Prostate gland (tissue), 2 donors: Measurements from ENCODE around the gene CABP2.

Source experiments
- POLR2A ChIP-seq: fragments of 450-650 bp; IDR thresholded peaks from one replicate; pipeline ENCODE4 v1.6.1; 2016; ENCODE audit warnings: antibody characterized with exemption, mild to moderate bottlenecking
- POLR2AphosphoS5 ChIP-seq: sonication (generic); formaldehyde crosslinking; IDR thresholded peaks from one replicate; pipeline ENCODE4 v1.6.1; 2017; ENCODE audit warnings: antibody characterized with exemption
- TF ChIP-seq, protein P1 (sequence below), 4 experiments: fragments of 200-600 bp in 2 of 4; fragments of 450-650 bp in 2 of 4; sonication (generic) in 2 of 4; IDR thresholded peaks; 1 replicate in 3 of 4; 2 replicates in 1 of 4; pipeline ENCODE4 v1.5.1; 2016 to 2019; ENCODE audit warnings: antibody characterized with exemption in 4 of 4, mild to moderate bottlenecking in 2 of 4, moderate library complexity in 2 of 4

DNA sequence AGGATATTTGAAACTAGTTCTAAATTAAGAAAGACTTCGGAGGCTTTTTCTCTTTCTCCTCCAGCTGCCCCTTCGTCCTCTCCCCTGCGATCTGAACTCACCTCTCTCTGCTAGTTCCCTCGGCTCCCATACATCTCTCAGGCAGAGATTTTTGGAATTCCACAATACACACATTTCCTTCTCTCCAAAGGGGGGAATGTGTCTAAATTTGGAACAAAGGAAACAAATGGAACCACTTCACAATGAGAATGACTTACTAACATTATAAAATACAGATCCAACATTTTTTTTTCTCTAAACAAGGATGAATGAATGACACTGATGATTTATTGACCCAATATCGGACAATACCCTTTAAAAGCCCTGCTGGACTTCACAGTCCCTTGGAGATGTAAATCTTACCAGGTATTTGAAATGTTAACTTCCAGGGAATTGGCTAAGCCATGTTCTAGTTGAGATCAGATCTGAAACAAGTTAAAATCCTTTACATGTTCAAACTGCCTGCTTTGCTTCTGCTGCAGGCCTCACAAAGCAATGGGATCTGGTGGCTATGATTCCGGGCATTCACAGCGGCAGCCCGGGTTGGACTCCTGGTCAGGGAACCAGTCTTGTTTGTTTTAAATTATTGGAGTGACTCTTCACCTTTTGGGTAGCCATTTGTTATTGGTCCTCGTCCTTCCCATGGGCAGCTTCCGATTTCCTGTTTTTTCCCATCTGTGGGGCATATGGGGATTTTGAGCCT is 39.9 kb upstream of the CABP2 start:
- TF ChIP-seq, protein P1, sequence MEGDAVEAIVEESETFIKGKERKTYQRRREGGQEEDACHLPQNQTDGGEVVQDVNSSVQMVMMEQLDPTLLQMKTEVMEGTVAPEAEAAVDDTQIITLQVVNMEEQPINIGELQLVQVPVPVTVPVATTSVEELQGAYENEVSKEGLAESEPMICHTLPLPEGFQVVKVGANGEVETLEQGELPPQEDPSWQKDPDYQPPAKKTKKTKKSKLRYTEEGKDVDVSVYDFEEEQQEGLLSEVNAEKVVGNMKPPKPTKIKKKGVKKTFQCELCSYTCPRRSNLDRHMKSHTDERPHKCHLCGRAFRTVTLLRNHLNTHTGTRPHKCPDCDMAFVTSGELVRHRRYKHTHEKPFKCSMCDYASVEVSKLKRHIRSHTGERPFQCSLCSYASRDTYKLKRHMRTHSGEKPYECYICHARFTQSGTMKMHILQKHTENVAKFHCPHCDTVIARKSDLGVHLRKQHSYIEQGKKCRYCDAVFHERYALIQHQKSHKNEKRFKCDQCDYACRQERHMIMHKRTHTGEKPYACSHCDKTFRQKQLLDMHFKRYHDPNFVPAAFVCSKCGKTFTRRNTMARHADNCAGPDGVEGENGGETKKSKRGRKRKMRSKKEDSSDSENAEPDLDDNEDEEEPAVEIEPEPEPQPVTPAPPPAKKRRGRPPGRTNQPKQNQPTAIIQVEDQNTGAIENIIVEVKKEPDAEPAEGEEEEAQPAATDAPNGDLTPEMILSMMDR (IDR thresholded peaks at IDR 0.05): no peak
- TF ChIP-seq POLR2A (no peak), POLR2AphosphoS5 (no peak)
